ENCODE measurements around the gene GDF7. TPM values are rescaled to one million over a fixed set of nuclear protein-coding genes. Genes with fewer than 3 reads are reported as not detected.

The GDF7 gene
- total RNA-seq, 4 donors from 2014 or later: 0.26 to 1.9 (median 0.78) TPM

DNA sequence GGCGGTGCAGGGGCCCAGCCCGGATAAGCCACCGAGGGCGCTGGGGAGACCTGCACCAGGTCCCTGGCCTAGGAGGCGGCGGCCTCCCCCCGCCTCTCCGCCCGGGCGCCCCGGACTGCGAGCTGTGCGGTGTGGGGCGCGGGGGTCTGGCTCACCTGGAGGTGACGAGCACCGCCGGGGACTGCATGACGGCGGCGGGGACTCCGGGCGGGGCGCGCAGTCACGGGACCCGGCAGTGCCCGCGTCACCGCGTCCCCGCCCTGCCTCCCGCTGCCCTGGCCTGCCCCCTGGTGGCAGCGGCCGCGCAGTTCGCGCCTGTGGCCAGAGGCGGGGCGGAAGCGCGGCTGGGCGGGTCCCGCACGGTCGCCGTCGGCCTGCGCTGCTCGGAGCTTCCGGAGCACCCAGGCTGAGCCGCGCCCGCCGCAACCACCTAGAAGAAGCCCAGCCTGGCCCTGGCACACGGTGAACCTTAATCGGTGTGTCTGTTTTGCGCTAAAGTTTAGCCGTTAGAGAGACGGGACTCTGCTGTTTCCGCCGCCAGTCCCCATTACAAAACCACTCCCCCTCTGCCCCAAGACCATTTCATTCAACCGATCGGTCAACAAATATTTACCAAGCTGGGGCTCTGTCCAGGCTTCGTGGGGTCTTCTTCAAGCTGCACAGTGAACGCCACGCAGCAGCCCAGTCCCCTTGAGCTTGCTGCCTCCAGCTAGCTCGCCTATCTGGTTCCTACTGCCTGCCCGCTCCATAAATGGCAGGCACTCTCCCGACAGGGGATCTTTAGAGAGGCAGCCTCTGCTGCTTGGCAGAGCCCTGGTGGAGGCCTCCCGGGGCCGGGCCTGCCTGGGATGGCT, 15.8 kb upstream of the GDF7 start, which contains the start of gene HS1BP3:
HS1BP3 (minus strand) TSS at position 222 of the 854 bp plus-strand sequence; CDS start at position 187, 35 bp downstream.
- DNase-seq: peak; percentile 44
- WGBS, 2 donors: 2% methylated on average over 12 of the region's 72 CpGs; no CpG with 5 or more reads in 1 of the 2 donors
- H3K27ac ChIP-seq: peak within 1 kb of the TSS; percentile 91 to 98 (median 96)
- TF ChIP-seq, protein P1, sequence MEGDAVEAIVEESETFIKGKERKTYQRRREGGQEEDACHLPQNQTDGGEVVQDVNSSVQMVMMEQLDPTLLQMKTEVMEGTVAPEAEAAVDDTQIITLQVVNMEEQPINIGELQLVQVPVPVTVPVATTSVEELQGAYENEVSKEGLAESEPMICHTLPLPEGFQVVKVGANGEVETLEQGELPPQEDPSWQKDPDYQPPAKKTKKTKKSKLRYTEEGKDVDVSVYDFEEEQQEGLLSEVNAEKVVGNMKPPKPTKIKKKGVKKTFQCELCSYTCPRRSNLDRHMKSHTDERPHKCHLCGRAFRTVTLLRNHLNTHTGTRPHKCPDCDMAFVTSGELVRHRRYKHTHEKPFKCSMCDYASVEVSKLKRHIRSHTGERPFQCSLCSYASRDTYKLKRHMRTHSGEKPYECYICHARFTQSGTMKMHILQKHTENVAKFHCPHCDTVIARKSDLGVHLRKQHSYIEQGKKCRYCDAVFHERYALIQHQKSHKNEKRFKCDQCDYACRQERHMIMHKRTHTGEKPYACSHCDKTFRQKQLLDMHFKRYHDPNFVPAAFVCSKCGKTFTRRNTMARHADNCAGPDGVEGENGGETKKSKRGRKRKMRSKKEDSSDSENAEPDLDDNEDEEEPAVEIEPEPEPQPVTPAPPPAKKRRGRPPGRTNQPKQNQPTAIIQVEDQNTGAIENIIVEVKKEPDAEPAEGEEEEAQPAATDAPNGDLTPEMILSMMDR (IDR thresholded peaks at IDR 0.05): peak; percentile 72 to 100 (median 99)
- TF ChIP-seq POLR2A (IDR thresholded peaks at IDR 0.05): peak in 3 of 4 donors; percentile 42 to 94 (median 74)
- peaks cover 0 to 9% (median 0%) of the 10 kb centered on the region in 3 donors for H3K36me3 ChIP-seq
- intact Hi-C loops (cut with DNase I): no loop called here
- peak within 1 kb of the TSS; percentile 77 to 94 (median 88) for H3K4me3 ChIP-seq
- H3K9me3 ChIP-seq: no peaks in the 10 kb centered on the region
- H3K27me3 ChIP-seq: no peaks in the 10 kb centered on the region
- peaks cover 23 to 43% (median 26%) of the 10 kb centered on the region in 3 donors for H3K4me1 ChIP-seq

DNA sequence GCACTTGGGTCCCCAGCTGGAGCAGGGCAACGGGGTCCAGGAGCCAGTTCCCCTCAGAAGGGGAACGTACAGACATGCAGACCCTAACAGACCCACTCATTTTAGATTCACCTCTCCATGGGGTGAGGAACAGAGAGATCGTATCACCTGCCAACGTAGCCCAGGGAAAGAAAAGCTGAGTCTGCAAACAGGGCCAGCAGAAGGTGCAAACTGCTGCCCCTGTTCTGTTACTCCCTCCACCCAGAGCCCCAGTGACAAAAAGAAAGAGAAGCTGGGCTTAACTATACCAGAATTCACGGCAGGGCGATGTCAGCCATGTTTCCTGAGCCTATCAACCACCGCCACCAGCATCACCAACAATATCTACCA, 15.2 kb upstream of the GDF7 start:
- peak overlapping the region; percentile 91 to 98 (median 96) for H3K27ac ChIP-seq
- DNase-seq: no peak
- peaks cover 23 to 43% (median 26%) of the 10 kb centered on the region in 3 donors for H3K4me1 ChIP-seq
- peaks cover 0 to 3% (median 0%) of the 10 kb centered on the region in 3 donors for H3K36me3 ChIP-seq
- no peaks in the 10 kb centered on the region for H3K9me3 ChIP-seq
- WGBS, 2 donors: 75 to 83% methylated on average over 5 of the region's 7 CpGs
- intact Hi-C loops (cut with DNase I): no loop called here
- peak overlapping the region; percentile 77 to 94 (median 88) for H3K4me3 ChIP-seq
- TF ChIP-seq, protein P1 (IDR thresholded peaks at IDR 0.05): no peak
- TF ChIP-seq POLR2A (IDR thresholded peaks at IDR 0.05): no peak
- no peaks in the 10 kb centered on the region for H3K27me3 ChIP-seq

DNA sequence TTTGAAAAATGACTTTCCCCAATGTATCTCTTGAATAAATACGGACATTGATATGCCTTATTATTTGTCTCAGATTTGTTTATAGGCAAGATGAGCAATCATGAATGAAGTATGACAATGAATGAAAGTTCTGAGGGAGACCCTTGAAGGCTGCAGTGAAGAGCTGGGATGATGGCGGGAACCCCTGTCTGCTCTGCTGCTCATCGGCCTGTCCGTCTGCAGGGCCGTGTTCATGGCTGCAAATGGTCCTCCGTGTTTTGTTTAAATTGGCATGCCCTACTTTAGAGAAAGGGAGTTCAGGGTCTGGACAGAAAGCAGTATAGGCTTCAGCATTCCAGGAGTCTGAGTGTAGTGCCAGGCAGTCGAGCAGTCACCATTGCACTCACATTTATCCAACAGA, 14.8 kb upstream of the GDF7 start:
- H3K27me3 ChIP-seq: no peaks in the 10 kb centered on the region
- TF ChIP-seq POLR2A (IDR thresholded peaks at IDR 0.05): no peak
- TF ChIP-seq, protein P1 (IDR thresholded peaks at IDR 0.05): no peak
- peak overlapping the region in 1 of 4 donors; percentile 98 for H3K27ac ChIP-seq
- DNase-seq: no peak
- WGBS, 2 donors: 86 to 89% methylated on average over 7 of the region's 7 CpGs
- intact Hi-C loops (cut with DNase I): no loop called here
- no peaks in the 10 kb centered on the region for H3K36me3 ChIP-seq
- H3K4me3 ChIP-seq: no peak overlapping the region
- no peaks in the 10 kb centered on the region for H3K9me3 ChIP-seq
- H3K4me1 ChIP-seq: peaks cover 23 to 43% (median 26%) of the 10 kb centered on the region in 3 donors

DNA sequence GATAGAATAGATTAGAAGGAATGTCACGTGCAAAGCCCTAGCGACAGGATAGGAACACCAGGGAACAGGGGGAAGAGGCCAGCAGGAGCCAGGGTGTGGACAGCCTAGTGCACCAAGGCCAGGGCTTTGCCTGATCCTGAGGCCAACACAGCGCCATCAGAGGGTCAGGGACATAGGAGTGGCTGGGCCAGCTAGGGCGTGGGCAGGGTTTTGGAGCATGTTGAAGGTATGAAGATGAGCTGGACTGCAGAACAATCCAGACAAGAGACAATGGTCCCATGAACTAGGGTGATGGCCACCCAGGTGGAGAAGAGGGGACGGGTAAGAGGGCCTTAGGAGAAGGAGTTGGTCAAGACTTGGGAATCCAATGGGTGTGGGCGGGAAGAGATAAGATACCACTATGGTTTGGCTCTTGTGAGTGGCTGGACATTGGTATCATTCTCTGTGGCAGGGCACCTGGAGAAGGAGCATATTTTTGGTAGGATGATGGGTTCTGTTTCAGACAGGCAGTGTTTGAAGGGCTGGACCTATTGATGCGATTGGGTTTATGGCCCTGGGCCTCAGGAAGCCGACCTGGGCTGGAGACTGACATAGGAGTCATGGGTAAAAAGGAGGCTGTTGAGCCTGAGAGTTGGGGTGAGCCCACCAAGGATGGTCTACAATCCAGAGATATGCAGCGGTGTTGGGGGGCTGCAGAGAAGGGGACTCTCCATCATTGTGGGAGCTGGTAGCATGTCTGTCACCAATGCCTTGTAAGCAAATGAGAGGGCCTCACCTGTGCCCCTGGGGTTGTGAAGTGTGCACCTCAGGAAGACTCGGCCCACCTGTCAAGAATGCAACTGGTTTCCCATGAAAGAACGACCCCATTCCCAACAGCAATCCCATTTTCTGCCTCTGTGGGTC, 14.0 kb upstream of the GDF7 start:
- Histone ChIP-seq H3K9me3 (no peaks in the 10 kb centered on the region), H3K36me3 (no peaks in the 10 kb centered on the region), H3K27me3 (no peaks in the 10 kb centered on the region), H3K4me3 (no peak overlapping the region), H3K4me1 (peaks cover 23 to 36% (median 23%) of the 10 kb centered on the region in 3 donors), H3K27ac (no peak overlapping the region)
- no peak for TF ChIP-seq POLR2A (IDR thresholded peaks at IDR 0.05)
- TF ChIP-seq, protein P1 (IDR thresholded peaks at IDR 0.05): no peak
- 89 to 93% methylated on average over 10 of the region's 11 CpGs for WGBS, 2 donors
- no peak for DNase-seq
- intact Hi-C loops (cut with DNase I): no loop called here
